HT1080 (cell line): ENCODE results near the gene NTMT1. TPM values are rescaled to one million over a fixed set of nuclear protein-coding genes. Genes with fewer than 3 reads are reported as not detected.
A peak's percentile ranks its signal among the peaks of the same experiment; 100 is the strongest.
"Not testable (repeated sequence)": the region's sequence is repeated elsewhere in the genome, so short reads cannot be mapped to it uniquely, and the experiment has no call there.

Experiments
- DNase-seq: peaks from one replicate; pipeline ENCODE4 v3.0.0-alpha.2; 2015; ENCODE audit warnings: low read depth
- total RNA-seq: library from RNA; depleted of rRNA; stranded (reverse); fragments of >200 nt; shearing (Covaris generic); gene quantifications from 2 replicates; pipeline ENCODE4 v1.2.3, GENCODE V29; 2014

The NTMT1 gene
- total RNA-seq, 1 experiment from 2014 or later, result 66.4 TPM

- no peak for DNase-seq
Measured at GRCh38 chr9:129649726-129650679, 24.0 kb downstream of the NTMT1 start.

- no peak for DNase-seq
Measured at GRCh38 chr9:129650680-129651235, 24.8 kb downstream of the NTMT1 start.

- DNase-seq, result no peak
Measured at GRCh38 chr9:129653823-129654553, 28.0 kb downstream of the NTMT1 start.

- DNase-seq, result no peak
Measured at GRCh38 chr9:129654554-129655040, 28.6 kb downstream of the NTMT1 start.

GRCh38 chr9:129655154-129655553 is 29.2 kb downstream of the NTMT1 start:
- no peak for DNase-seq

GRCh38 chr9:129655696-129656095 is 29.7 kb downstream of the NTMT1 start:
- DNase-seq, result no peak

- peak; percentile 75 for DNase-seq
Measured at GRCh38 chr9:129656795-129657390, 30.9 kb downstream of the NTMT1 start.

- DNase-seq, result no peak
Measured at GRCh38 chr9:129661029-129661428, 35.1 kb downstream of the NTMT1 start.

- DNase-seq, result not testable (repeated sequence)
Measured at GRCh38 chr9:129662239-129662638, 36.3 kb downstream of the NTMT1 start.

- no peak for DNase-seq
Measured at GRCh38 chr9:129664746-129665388, 38.9 kb downstream of the NTMT1 start.

- no peak for DNase-seq
Measured at GRCh38 chr9:129665389-129665775, 39.4 kb downstream of the NTMT1 start, which contains the start of gene PRRX2. PRRX2 (plus strand) TSS chr9:129665647; CDS start chr9:129665868, 221 bp downstream.

- DNase-seq, result no peak
Measured at GRCh38 chr9:129665814-129666520, 40.0 kb downstream of the NTMT1 start.

- DNase-seq, result no peak
Measured at GRCh38 chr9:129666575-129666974, 40.6 kb downstream of the NTMT1 start.

GRCh38 chr9:129667378-129667777 is 41.4 kb downstream of the NTMT1 start:
- DNase-seq, result no peak

GRCh38 chr9:129667850-129668249 is 41.9 kb downstream of the NTMT1 start:
- no peak for DNase-seq

GRCh38 chr9:129669141-129669718 is 43.3 kb downstream of the NTMT1 start:
- DNase-seq, result peak; percentile 39

GRCh38 chr9:129669946-129670345 is 44.0 kb downstream of the NTMT1 start:
- DNase-seq, result no peak

- no peak for DNase-seq
Measured at GRCh38 chr9:129671065-129671464, 45.1 kb downstream of the NTMT1 start.

GRCh38 chr9:129671519-129671918 is 45.6 kb downstream of the NTMT1 start:
- DNase-seq, result no peak

GRCh38 chr9:129672702-129673101 is 46.7 kb downstream of the NTMT1 start:
- no peak for DNase-seq
